ENCODE data around the gene MS4A10.
"Not testable (repeated sequence)": the region's sequence is repeated elsewhere in the genome, so short reads cannot be mapped to it uniquely, and the experiment has no call there.

The MS4A10 gene

DNA sequence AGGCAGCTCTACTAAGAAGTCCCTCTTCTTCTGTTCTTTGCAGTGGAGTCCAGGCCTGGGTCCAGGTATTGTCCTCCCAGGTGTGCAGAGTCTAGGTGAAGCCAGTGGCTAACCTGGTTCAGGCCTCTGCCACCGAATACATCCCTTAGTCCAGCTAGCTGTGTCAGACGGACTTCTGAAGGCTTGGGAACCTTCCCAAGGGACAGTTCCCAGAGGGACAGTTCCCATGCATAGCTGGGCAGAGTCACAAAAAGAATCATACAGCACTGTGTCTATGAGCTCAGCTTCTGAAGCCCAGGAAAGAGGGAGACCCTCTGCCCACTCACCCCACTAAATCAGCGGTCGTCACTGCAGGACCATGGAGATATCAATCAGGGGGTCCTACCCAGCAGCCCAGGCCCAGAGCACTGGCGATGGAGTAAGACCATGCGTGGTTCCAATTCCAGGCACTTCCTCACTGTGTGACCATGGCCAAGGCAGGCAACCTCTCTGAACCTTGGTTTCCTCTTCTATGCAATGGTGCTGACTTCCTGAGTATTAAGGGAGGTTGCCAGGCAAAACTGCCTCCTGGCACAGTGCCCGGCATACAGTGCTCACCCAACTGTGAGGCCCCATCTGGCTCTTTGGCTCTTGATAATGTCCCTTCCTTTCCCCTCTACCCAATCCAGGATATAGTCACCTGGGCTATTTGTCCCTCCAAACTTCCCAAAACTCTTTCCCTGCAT is 3.4 kb downstream of the MS4A10 start:
- no peak for DNase-seq

DNA sequence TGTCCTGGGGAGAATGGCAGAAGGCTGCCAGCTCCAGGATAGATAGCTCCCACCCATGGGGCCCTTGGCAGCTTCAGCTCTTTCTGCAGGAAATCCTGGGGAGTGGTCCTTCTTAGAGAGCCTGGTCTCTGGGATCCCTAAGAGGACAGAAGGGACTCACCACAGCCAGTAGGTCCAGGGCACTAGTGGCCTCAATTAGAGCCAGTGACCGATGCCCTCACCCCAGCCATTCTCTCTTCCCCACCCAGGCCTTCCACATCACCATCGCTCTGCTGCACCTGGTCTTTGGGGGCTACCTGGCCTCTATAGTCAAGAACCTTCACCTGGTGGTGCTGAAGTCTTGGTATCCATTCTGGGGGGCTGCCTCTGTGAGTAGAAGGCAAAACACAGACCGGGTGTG is 5.6 kb downstream of the MS4A10 start:
- DNase-seq: no peak

DNA sequence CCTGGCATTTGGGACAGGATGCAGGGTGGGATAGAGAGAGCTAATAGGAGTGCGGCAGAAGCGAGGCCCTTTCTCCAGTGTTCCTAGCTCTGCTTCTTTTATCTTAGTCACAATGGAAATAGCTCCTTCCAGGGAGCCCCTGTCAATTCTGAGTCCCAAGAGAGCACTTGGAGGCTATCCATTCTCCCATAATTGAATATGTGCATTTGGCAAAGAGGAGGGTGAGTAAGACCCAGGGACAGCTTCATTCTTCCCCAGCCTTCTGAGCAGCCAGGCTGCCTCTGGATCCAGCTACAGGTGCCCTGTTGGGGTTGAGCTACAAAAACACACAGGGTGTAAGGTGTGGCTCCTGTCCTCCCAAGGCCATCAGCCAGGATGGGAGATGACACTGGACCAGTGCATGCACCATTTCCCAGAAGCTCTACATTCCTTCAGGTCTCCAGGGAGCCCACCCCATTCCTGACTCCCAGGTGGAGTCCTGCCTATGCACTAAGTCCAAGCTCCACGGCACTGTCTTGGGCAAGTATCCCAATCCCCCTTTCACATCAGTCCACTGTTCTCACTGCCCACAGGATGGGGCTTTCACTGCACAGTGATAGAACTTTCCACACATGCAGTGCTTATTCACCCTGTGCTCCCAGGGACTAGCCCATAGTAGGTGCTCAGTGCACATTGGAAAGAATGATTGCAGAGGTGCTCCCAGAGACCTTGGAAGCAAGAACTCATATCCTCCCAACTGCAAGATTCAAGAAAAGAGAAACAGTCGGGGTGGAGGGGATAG is 6.2 kb downstream of the MS4A10 start:
- DNase-seq: no peak

DNA sequence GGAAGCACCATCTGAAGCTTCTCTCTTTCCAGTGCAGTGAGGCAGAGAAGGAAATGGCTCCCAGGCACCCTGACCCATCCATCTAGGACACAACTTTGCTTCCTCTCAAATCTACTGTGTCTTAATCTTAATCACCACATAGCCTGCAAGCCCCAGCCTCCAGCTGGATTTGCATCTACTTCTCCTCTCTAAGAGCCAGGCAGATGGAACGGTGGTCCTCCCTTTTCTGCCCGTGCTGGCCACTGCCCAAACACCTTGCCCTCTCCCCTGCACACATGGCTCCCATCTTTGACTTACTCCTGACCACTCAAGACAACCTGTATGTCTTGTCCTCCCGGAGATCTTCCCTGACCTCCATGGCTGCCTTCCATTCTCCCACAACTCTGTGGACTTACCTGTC is 7.4 kb downstream of the MS4A10 start:
- DNase-seq: no peak

- no peak for DNase-seq
Observed at GRCh38 chr11:60795291-60795690, 10.2 kb downstream of the MS4A10 start.

- no peak for DNase-seq
Observed at GRCh38 chr11:60797846-60798630, 12.9 kb downstream of the MS4A10 start.

GRCh38 chr11:60798631-60799030 is 13.5 kb downstream of the MS4A10 start:
- no peak for DNase-seq

GRCh38 chr11:60801194-60801593 is 16.1 kb downstream of the MS4A10 start:
- no peak for DNase-seq

DNA sequence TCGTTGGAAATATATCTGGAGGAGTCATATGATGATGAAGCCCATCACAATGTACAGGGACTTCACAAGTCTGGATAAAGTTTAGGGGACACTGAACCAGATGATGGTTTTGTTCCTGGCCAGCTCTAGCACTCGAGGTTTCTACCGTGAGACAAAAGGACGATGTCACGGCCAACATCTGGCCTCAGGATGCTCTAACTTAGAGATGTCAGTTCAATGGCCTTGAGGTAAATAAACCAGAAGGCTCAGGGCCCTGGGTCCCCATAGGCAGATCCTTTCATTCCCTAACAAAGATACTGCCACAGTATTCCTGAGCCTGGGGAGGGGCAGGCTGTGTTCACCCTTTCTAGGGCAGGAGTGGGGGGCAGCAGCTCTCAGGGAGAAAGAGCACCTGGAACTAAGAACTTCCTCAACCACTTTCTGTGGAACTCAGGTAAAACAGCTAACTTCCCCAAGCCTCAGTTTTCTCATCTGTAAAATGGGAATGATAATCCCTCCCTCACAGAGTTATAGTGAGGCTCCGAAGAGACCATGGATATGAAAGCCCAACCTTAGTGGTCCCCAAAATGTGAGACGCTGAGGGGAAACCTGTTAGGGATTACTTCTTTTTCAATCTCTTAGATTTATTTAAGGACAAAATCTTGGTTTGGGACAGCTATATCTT is 18.3 kb downstream of the MS4A10 start:
- DNase-seq: no peak

DNA sequence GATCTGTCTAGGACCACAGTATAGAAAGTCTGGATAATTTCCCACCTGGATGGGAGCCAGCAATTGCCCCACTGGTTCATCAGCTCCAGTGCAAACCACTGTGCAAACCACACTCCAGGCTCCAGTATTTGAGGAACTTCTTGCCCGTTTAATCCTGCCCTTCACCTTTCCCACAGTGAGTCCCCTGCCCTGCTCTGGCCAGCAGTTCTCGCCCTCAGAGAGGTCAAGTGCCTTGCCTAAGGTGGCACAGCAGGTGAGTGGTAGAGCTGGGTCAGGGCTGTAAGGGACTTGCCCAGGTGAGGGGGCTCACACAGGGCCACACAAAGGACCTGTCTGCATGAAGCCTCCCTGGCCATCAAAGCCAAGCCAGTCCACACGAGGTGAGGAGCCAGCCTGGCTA is 24.1 kb downstream of the MS4A10 start:
- DNase-seq: no peak

GRCh38 chr11:60809691-60810090 is 24.6 kb downstream of the MS4A10 start:
- DNase-seq: no peak

GRCh38 chr11:60810151-60810550 is 25.0 kb downstream of the MS4A10 start:
- no peak for DNase-seq

DNA sequence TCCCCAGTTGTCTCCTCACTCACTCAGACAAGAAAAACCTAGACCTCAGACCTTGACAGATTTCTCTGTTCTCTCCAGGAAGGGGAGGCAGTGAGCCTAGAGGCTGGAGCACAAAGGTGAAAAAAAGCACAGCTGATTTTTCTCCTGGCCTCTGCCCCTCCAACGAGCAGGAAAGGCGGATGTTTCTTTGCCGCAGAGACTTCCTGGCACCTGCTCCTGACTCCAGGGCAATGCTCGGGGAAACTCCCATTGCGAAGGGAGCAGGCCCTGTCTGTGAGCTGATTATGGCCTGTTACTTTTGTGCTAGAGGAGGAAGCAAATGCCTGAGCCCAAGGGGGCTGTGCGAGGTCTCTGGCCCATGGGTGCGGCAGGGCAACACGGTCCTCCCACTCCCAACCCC is 25.4 kb downstream of the MS4A10 start:
- no peak for DNase-seq

DNA sequence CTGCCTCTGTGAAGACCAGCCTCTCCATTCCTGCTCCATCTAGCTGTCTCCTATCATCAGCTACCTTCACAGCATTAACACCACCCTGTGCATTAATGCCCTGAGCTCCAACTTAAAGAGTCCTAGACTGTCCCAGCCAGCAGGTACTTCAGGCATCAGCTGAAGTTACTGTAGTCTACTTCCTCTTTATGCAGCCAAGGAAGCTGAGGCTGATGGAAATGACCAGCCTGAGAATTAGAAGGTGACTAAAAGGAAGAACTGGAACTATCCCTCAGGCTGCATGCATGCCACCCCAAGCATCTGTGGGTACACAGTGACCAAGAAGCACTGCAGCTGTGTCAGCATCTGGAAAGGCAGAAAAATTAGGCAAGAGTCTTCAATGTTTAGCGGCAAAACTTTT is 28.2 kb downstream of the MS4A10 start:
- DNase-seq: no peak

DNA sequence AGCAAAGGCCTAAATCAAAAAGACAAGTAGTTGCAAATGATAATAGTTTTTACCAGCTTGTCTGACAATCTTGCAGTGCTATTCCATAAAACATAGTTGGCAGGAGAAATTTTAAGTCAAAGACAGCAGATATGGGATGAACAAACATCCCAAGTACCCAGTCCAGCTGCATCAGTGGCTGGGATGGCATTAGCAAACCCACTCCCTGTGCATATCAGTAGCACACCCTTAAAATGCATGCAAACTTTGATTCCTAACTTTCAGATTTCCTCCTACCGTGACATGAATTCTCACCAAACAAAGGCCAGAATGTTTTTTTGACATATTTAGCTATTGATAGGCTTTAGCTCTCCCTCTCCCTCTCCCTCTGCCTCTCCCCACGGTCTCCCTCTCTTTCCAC is 29.0 kb downstream of the MS4A10 start:
- DNase-seq: no peak

DNA sequence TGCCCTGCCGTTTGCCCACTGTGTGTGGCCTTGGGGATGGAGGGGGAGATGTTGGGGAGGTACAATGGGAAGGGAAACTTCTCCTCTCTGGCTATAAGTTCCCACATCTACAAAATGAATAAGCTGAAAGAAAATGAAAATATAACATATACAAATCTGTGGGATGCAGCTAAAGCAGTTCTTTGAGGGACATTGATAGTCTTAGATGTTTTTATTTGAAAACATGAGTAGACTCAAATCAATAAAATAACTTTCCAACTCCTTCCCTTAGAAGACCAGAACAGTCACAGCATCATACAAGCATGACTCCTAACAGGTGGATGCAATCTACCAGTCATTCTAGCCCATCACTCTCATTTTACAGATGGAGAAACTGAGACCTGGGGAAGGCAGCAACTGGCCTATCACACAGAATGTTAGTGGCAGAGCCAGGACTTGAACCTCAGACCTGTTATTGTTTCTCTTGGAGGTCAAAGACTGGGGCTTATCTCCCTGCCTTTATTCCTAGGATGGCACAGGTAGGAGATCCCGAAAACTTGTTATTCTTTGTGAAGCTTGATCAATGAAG is 31.5 kb downstream of the MS4A10 start:
- DNase-seq: no peak

DNA sequence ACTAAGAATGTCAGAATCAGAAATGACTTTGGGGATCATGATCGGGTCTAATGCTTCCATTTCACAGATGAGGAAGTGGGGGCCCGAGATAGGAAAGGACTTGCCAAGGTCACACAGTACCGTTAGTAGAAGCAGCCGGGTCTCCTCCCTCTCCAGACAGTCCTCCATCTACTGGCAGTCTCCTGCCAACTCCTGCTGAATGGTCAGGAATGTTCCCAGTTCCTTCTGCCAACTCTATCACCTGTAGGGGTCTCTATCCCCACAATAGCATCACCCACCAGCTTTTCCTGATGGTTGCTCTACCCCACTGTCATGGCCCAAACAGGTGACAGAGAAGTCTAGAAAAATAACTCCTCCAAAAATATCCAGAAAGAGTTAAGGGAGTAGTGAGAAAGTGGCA is 32.9 kb downstream of the MS4A10 start:
- DNase-seq: no peak

- no peak for DNase-seq
Observed at GRCh38 chr11:60821827-60822599, 36.9 kb downstream of the MS4A10 start.

GRCh38 chr11:60823745-60824306 is 38.7 kb downstream of the MS4A10 start:
- not testable (repeated sequence) for DNase-seq

GRCh38 chr11:60825118-60825517 is 40.0 kb downstream of the MS4A10 start:
- no peak for DNase-seq

DNA sequence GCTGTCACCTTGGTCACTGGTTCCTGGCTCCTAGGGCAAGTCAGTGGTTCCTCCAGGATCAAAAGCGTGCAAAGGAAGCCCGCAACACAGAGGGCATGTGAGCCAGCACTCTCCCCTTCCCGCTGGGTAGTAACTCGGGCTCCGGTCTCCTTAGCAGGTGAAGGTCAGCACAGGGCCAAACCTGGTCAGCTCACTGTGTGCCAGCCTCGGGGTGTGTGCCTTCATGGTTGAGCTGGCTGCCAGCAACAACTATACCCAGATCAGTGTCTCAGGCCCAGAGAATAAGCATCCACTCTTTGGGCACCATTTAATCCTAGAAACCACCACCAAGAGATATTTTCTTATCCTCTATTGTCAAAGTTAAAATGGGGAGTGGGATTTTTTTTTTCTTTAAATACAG is 40.7 kb downstream of the MS4A10 start:
- DNase-seq: no peak
